HEK293T (cell line): ENCODE results near the gene CFAP73.

ENCODE experiments used
- CTCF ChIA-PET: fragments of 350-600 bp; formaldehyde crosslinking; extraction: SDS; loops from one replicate; lab custom pipeline; 2021; ENCODE audit warnings: antibody characterized with exemption, inconsistent platforms; lab: Yijun Ruan, JAX
- POLR2A ChIA-PET: fragments of 350-600 bp; formaldehyde crosslinking; extraction: SDS; loops from one replicate; lab custom pipeline; 2020; ENCODE audit warnings: antibody characterized with exemption, inconsistent platforms; lab: Yijun Ruan, JAX
- DNase-seq: peaks from one replicate; pipeline ENCODE4 v3.0.0; 2012; ENCODE audit warnings: mixed read lengths; ENCODE audit errors: extremely low spot score
- ARNT ChIP-seq: fragments of 450-650 bp; IDR thresholded peaks from 2 replicates; pipeline ENCODE4 v1.6.1; 2017; ENCODE audit warnings: mild to moderate bottlenecking
- BHLHE40 ChIP-seq: fragments of 450-650 bp; IDR thresholded peaks from 2 replicates; pipeline ENCODE4 v1.6.1; 2016; ENCODE audit warnings: mild to moderate bottlenecking, moderate library complexity, borderline replicate concordance
- CTBP1 ChIP-seq: fragments of 450-650 bp; IDR thresholded peaks from 2 replicates; pipeline ENCODE4 v1.6.1; 2016; ENCODE audit warnings: borderline replicate concordance
- ELF4 ChIP-seq: fragments of 450-650 bp; IDR thresholded peaks from 2 replicates; pipeline ENCODE4 v1.6.1; 2017; ENCODE audit warnings: antibody characterized with exemption
- FOXA1 ChIP-seq: fragments of 450-650 bp; IDR thresholded peaks from 2 replicates; pipeline ENCODE4 v1.6.1; 2016; ENCODE audit warnings: mild to moderate bottlenecking
- FOXK2 ChIP-seq: fragments of 450-650 bp; IDR thresholded peaks from 2 replicates; pipeline ENCODE4 v1.6.1; 2016; ENCODE audit warnings: mild to moderate bottlenecking
- FOXM1 ChIP-seq: fragments of 450-650 bp; IDR thresholded peaks from 2 replicates; pipeline ENCODE4 v1.6.1; 2017; ENCODE audit warnings: mild to moderate bottlenecking, borderline replicate concordance
- HDGF ChIP-seq: fragments of 450-650 bp; IDR thresholded peaks from 2 replicates; pipeline ENCODE4 v1.6.1; 2017; ENCODE audit warnings: antibody characterized with exemption, borderline replicate concordance
- L3MBTL2 ChIP-seq: fragments of 450-650 bp; conservative IDR thresholded peaks from 2 replicates; pipeline ENCODE4 v1.6.1; 2016; ENCODE audit warnings: mild to moderate bottlenecking
- LEF1 ChIP-seq: fragments of 450-650 bp; IDR thresholded peaks from 2 replicates; pipeline ENCODE4 v1.6.1; 2017; ENCODE audit warnings: mild to moderate bottlenecking, borderline replicate concordance
- NFRKB ChIP-seq: fragments of 450-650 bp; IDR thresholded peaks from 2 replicates; pipeline ENCODE4 v1.6.1; 2016; ENCODE audit warnings: mild to moderate bottlenecking, moderate library complexity
- SP1 ChIP-seq: fragments of 450-650 bp; IDR thresholded peaks from 2 replicates; pipeline ENCODE4 v1.6.1; 2017
- SUZ12 ChIP-seq: fragments of 450-650 bp; IDR thresholded peaks from 2 replicates; pipeline ENCODE4 v1.6.1; 2016; ENCODE audit warnings: mild to moderate bottlenecking
- TARDBP ChIP-seq: fragments of 450-650 bp; IDR thresholded peaks from 2 replicates; pipeline ENCODE4 v1.6.1; 2016
- ZNF384 ChIP-seq: fragments of 450-650 bp; IDR thresholded peaks from 2 replicates; pipeline ENCODE4 v1.6.1; 2016
- TF ChIP-seq, protein P1 (sequence below): fragments of 450-650 bp; IDR thresholded peaks from 2 replicates; pipeline ENCODE4 v1.6.1; 2016

The CFAP73 gene

GRCh38 chr12:113130457-113131135, 18.9 kb upstream of the CFAP73 start:
- TF ChIP-seq BHLHE40 (no peak), FOXM1 (no peak), FOXA1 (no peak), ARNT (no peak), SP1 (no peak), SUZ12 (no peak), CTBP1 (no peak), HDGF (no peak)
- no peak for DNase-seq
- CTCF ChIA-PET = interaction anchor here (0.5 kb wide), 1 partner anchor 112 kb away, joined by 3 read pairs; no protein-coding TSS in a partner anchor
- POLR2A ChIA-PET = no interaction called here

- POLR2A ChIA-PET = no interaction called here
Observed at GRCh38 chr12:113131556-113131955, 18.0 kb upstream of the CFAP73 start.

GRCh38 chr12:113133036-113133435, 16.5 kb upstream of the CFAP73 start:
- ChIA-PET CTCF (no interaction called here), POLR2A (no interaction called here)
- no peak for DNase-seq
- TF ChIP-seq FOXK2 (no peak), ELF4 (no peak), ARNT (no peak)

More at GRCh38 chr12:113131556-113131955, 18.0 kb upstream of the CFAP73 start:
- CTCF ChIA-PET = no interaction called here
- no peak for DNase-seq
- TF ChIP-seq TARDBP (no peak), HDGF (no peak), L3MBTL2 (no peak), FOXK2 (no peak), ARNT (no peak), FOXA1 (no peak), BHLHE40 (no peak), FOXM1 (no peak), SP1 (no peak), LEF1 (no peak), ELF4 (no peak), SUZ12 (no peak), NFRKB (no peak), CTBP1 (no peak), ZNF384 (no peak)
- TF ChIP-seq, protein P1, sequence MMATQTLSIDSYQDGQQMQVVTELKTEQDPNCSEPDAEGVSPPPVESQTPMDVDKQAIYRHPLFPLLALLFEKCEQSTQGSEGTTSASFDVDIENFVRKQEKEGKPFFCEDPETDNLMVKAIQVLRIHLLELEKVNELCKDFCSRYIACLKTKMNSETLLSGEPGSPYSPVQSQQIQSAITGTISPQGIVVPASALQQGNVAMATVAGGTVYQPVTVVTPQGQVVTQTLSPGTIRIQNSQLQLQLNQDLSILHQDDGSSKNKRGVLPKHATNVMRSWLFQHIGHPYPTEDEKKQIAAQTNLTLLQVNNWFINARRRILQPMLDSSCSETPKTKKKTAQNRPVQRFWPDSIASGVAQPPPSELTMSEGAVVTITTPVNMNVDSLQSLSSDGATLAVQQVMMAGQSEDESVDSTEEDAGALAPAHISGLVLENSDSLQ = no peak

DNA sequence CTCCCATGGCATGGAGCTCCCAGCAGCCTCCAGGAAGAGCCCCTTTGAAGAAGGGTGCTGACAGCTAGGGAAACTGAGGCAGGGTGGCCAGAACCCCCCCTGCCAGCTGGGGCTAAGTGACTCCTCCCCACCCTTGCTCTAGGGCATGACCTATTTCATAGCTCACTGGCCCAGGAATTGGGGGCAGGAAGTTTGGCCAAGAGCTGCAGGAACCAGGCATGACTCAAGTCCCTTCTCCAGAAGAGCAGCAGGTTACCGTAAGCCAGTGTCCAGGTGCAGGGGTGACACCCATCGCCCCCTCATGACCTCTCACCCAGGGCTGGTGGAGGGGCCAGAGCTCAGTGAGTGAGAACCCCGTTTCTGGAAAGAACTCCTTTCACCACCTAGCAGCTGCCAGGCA, 15.9 kb upstream of the CFAP73 start:
- DNase-seq = no peak
- POLR2A ChIA-PET = interaction anchor here (1.1 to 1.2 kb wide), 2 partner anchors 12 to 19 kb away, joined by 3 read pairs; no protein-coding TSS in a partner anchor
- TF ChIP-seq FOXA1 = no peak
- TF ChIP-seq NFRKB = no peak
- TF ChIP-seq SP1 = no peak
- TF ChIP-seq HDGF = no peak
- no peak for TF ChIP-seq FOXK2
- no peak for TF ChIP-seq LEF1
- no peak for TF ChIP-seq CTBP1
- TF ChIP-seq FOXM1 = no peak
- no peak for TF ChIP-seq BHLHE40
- no peak for TF ChIP-seq L3MBTL2
- CTCF ChIA-PET = no interaction called here

DNA sequence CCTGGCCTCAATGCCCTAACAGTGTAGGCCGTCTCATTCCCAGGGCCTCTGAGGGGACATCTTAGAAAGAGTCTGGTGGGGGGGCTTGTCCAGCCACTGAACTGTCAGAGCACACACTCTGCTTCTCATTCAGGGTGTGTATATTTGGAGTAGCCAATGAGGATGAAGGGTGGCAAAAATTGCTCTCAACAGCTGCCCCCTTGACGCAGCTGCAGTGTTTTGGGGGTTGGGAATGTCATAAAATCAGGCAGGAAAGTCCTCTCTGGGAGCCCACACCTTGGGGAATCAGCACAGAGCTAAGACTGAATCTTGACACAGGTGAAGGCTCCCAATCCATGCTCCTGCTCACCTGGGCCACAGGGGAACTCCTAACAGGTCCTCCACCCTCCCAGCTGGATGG, 15.5 kb upstream of the CFAP73 start:
- POLR2A ChIA-PET = interaction anchor here (1.1 to 1.2 kb wide), 2 partner anchors 12 to 19 kb away, joined by 3 read pairs; no protein-coding TSS in a partner anchor
- CTCF ChIA-PET = no interaction called here
- no peak for DNase-seq
- TF ChIP-seq ZNF384 (no peak), NFRKB (no peak), CTBP1 (no peak), SUZ12 (no peak), FOXM1 (no peak), HDGF (no peak), L3MBTL2 (no peak), ARNT (no peak), SP1 (no peak), ELF4 (no peak), FOXA1 (no peak), LEF1 (no peak), BHLHE40 (no peak), TARDBP (no peak), FOXK2 (no peak)
- TF ChIP-seq, protein P1 = no peak

GRCh38 chr12:113134521-113134951, 15.0 kb upstream of the CFAP73 start:
- TF ChIP-seq ELF4 (no peak), CTBP1 (no peak), SUZ12 (no peak), ZNF384 (no peak), FOXA1 (no peak), ARNT (no peak), TARDBP (no peak), SP1 (no peak), HDGF (no peak), BHLHE40 (no peak), LEF1 (no peak), NFRKB (no peak)
- DNase-seq = no peak
- CTCF ChIA-PET = no interaction called here
- POLR2A ChIA-PET = interaction anchor here (1.1 to 1.2 kb wide), 2 partner anchors 13 to 18 kb away, joined by 3 read pairs; no protein-coding TSS in a partner anchor
